SU-DHL-6 (cell line): ENCODE results near the gene GPHN.

Experiments
- EZH2phosphoT487 ChIP-seq: fragments of 200-600 bp; sonication (generic), shearing (Covaris generic); conservative IDR thresholded peaks from 2 replicates; pipeline ENCODE4 v1.6.1; 2018; ENCODE audit warnings: mild to moderate bottlenecking, antibody characterized with exemption, low read length, moderate library complexity, mixed read lengths
- TF ChIP-seq, protein P1 (sequence below): fragments of 200-600 bp; sonication (generic); IDR thresholded peaks from one replicate; pipeline ENCODE4 v1.5.1; 2017; ENCODE audit warnings: antibody characterized with exemption, mild to moderate bottlenecking, low read length, moderate library complexity; ENCODE audit not compliant: insufficient read depth, poor library complexity, severe bottlenecking

GRCh38 chr14:66476964-66477363, 31.0 kb upstream of the GPHN start:
- TF ChIP-seq, protein P1, sequence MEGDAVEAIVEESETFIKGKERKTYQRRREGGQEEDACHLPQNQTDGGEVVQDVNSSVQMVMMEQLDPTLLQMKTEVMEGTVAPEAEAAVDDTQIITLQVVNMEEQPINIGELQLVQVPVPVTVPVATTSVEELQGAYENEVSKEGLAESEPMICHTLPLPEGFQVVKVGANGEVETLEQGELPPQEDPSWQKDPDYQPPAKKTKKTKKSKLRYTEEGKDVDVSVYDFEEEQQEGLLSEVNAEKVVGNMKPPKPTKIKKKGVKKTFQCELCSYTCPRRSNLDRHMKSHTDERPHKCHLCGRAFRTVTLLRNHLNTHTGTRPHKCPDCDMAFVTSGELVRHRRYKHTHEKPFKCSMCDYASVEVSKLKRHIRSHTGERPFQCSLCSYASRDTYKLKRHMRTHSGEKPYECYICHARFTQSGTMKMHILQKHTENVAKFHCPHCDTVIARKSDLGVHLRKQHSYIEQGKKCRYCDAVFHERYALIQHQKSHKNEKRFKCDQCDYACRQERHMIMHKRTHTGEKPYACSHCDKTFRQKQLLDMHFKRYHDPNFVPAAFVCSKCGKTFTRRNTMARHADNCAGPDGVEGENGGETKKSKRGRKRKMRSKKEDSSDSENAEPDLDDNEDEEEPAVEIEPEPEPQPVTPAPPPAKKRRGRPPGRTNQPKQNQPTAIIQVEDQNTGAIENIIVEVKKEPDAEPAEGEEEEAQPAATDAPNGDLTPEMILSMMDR, result no peak
- no peak for TF ChIP-seq EZH2phosphoT487
